SKM-1 treated with dmso at 0.1 percent for 144 hours (cell line): Measurements from ENCODE around the gene MIF.
"Not testable (repeated sequence)": the region's sequence is repeated elsewhere in the genome, so short reads cannot be mapped to it uniquely, and the experiment has no call there.

Experiments used
- DNase-seq: peaks from one replicate; lab custom pipeline; 2025; ENCODE audit not compliant: unreplicated experiment; lab: John Stamatoyannopoulos, UW

Gene MIF

GRCh38 chr22:23893945-23894709 lies at the start of gene MIF:
TSS of gene MIF (plus strand) at chr22:23894383. CDS start at chr22:23894475, 92 bp downstream.
- peak; percentile 94 for DNase-seq

- DNase-seq = no peak
These were observed 49.4 kb upstream of the MIF start for GRCh38 chr22:23844739-23845202.

GRCh38 chr22:23845265-23846080 lies 48.7 kb upstream of the MIF start:
- no peak for DNase-seq

GRCh38 chr22:23846081-23846469 lies 48.1 kb upstream of the MIF start:
- DNase-seq = no peak

- no peak for DNase-seq
These were observed 46.8 kb upstream of the MIF start for GRCh38 chr22:23847310-23847920.

- no peak for DNase-seq
These were observed 46.0 kb upstream of the MIF start for GRCh38 chr22:23847991-23848864.

GRCh38 chr22:23849009-23850006 lies 44.9 kb upstream of the MIF start:
- DNase-seq = peak; percentile 48

GRCh38 chr22:23850136-23850611 lies 44.0 kb upstream of the MIF start:
- DNase-seq = no peak

GRCh38 chr22:23856721-23857605 lies 37.2 kb upstream of the MIF start:
- peak; percentile 53 for DNase-seq

GRCh38 chr22:23857606-23858483 lies 36.3 kb upstream of the MIF start, which contains the start of gene SLC2A11:
TSS of gene SLC2A11 (plus strand) at chr22:23857875. CDS start at chr22:23858000, 125 bp downstream.
- DNase-seq = peak; percentile 96

GRCh38 chr22:23858484-23858815 lies 35.7 kb upstream of the MIF start:
- DNase-seq = no peak

- no peak for DNase-seq
These were observed 35.0 kb upstream of the MIF start for GRCh38 chr22:23859201-23859600.

- DNase-seq = not testable (repeated sequence)
These were observed 34.0 kb upstream of the MIF start for GRCh38 chr22:23860187-23860586.

- DNase-seq = peak; percentile 5
These were observed 32.1 kb upstream of the MIF start for GRCh38 chr22:23862103-23862502.

- not testable (repeated sequence) for DNase-seq
These were observed 29.6 kb upstream of the MIF start for GRCh38 chr22:23864499-23865154.

GRCh38 chr22:23868580-23868979 lies 25.6 kb upstream of the MIF start:
- no peak for DNase-seq

- no peak for DNase-seq
These were observed 19.3 kb upstream of the MIF start for GRCh38 chr22:23874871-23875270.
